GM12878 (cell line): ENCODE measurements around the gene RNF7. TPM values are rescaled to one million over a fixed set of nuclear protein-coding genes. Genes with fewer than 3 reads are reported as not detected.
"Not testable (repeated sequence)": the region's sequence is repeated elsewhere in the genome, so short reads cannot be mapped to it uniquely, and the experiment has no call there.

Experiments
- ATAC-seq: fragments of 200-7000 bp; cut with Tn5 transposase; 3 replicates; pipeline ENCODE4 v1.9.1; 2020; ENCODE audit warnings: mild to moderate bottlenecking, moderate library complexity
- BruUV-seq: library from RNA; stranded (reverse); fragments of 400-500 nt; replicated peaks from 2 replicates; lab custom pipeline; 2021; lab: Mats Ljungman, UMichigan
- CTCF ChIA-PET: fragments of 300-600 bp; sonication (Branson Sonifier 250); formaldehyde crosslinking; extraction: SDS; loops from one replicate; lab custom pipeline; 2021; ENCODE audit warnings: inconsistent platforms; lab: Yijun Ruan, JAX
- POLR2A ChIA-PET: fragments of 350-600 bp; formaldehyde crosslinking; extraction: SDS; loops from one replicate; lab custom pipeline; 2021; ENCODE audit warnings: inconsistent platforms; lab: Charles Lee
- RAD21 ChIA-PET: fragments of 300-600 bp; sonication (Branson Sonifier 250); formaldehyde crosslinking; loops from one replicate; lab custom pipeline; 2023; ENCODE audit warnings: antibody characterized with exemption; ENCODE audit not compliant: unreplicated experiment; lab: Charles Lee
- SMC1A ChIA-PET: fragments of 300-600 bp; sonication (Branson Sonifier 250); formaldehyde crosslinking; loops from one replicate; lab custom pipeline; 2023; ENCODE audit not compliant: unreplicated experiment, uncharacterized antibody; lab: Charles Lee
- DNase-seq: peaks from one replicate; pipeline ENCODE4 v3.0.0-alpha.2; 2011; ENCODE audit warnings: low read depth, low spot score
- FAIRE-seq: peaks from 3 replicates; lab custom pipeline; 2011; peaks lifted over from hg19 to GRCh38; lab: Jason Lieb, UNC
- H2AFZ ChIP-seq: 2 replicates; pipeline ENCODE4 v1.6.0; 2011; ENCODE audit warnings: low read depth, low read length, control low read depth; ENCODE audit not compliant: control insufficient read depth
- H3K27ac ChIP-seq: 2 replicates; pipeline ENCODE4 v1.5.1; 2011; ENCODE audit warnings: control low read depth; ENCODE audit not compliant: control insufficient read depth, insufficient read depth
- H3K27me3 ChIP-seq, 2 experiments: replicated peaks in 1 of 2; 2 replicates each; pipeline versions ENCODE4 v1.6.0 to v1.6.1; 2011; ENCODE audit warnings: low read length in 1 of 2; ENCODE audit not compliant: control insufficient read depth in 2 of 2, insufficient read depth in 2 of 2
- H3K36me3 ChIP-seq, 2 experiments: 2 replicates each; pipeline ENCODE4 v1.5.1; 2011; ENCODE audit warnings: low read length in 1 of 2; ENCODE audit not compliant: control insufficient read depth in 2 of 2, insufficient read depth in 2 of 2
- H3K4me1 ChIP-seq: 2 replicates; pipeline ENCODE4 v1.6.1; 2011; ENCODE audit warnings: mild to moderate bottlenecking, low read length, moderate library complexity, mixed read lengths; ENCODE audit not compliant: control insufficient read depth, insufficient read depth
- H3K4me2 ChIP-seq: 2 replicates; pipeline ENCODE4 v1.6.0; 2011; ENCODE audit warnings: control low read depth; ENCODE audit not compliant: control insufficient read depth, insufficient read depth
- H3K4me3 ChIP-seq: fragments of 200-600 bp; sonication (generic); 2 replicates; pipeline ENCODE4 v1.5.1; 2016
- H3K79me2 ChIP-seq: 2 replicates; pipeline ENCODE4 v1.6.0; 2011; ENCODE audit warnings: low read length; ENCODE audit not compliant: control insufficient read depth, insufficient read depth
- H3K9ac ChIP-seq: 2 replicates; pipeline ENCODE4 v1.8.0; 2011; ENCODE audit warnings: low read length, control low read depth, mixed read lengths; ENCODE audit not compliant: control insufficient read depth, insufficient read depth
- H3K9me3 ChIP-seq: replicated peaks from 3 replicates; pipeline ENCODE4 v1.5.1; 2011; ENCODE audit warnings: mild to moderate bottlenecking, low read length; ENCODE audit not compliant: control insufficient read depth, insufficient read depth
- H4K20me1 ChIP-seq: 2 replicates; pipeline ENCODE4 v1.6.0; 2011; ENCODE audit not compliant: control insufficient read depth, insufficient read depth
- WGBS: methylation state at CpG from one replicate; pipeline ENCODE4 v1.1.6; 2016; ENCODE audit warnings: low lambda C conversion rate; ENCODE audit not compliant: insufficient replicate concordance, insufficient coverage; ENCODE audit errors: missing lambda C conversion rate; 5-methylcytosine and 5-hydroxymethylcytosine counted together
- in situ Hi-C: fragments of 300-500 bp; cut with MboI; formaldehyde crosslinking; loops from 9 replicates; pipeline ENCODE4 v1.14.3; 2018; ENCODE audit warnings: mixed read lengths
- intact Hi-C: fragments of 100-400 bp; cut with micrococcal nuclease; formaldehyde crosslinking; loops from one replicate; pipeline ENCODE4 v1.14.2; 2022; ENCODE audit not compliant: unreplicated experiment
- polyA plus RNA-seq, 11 experiments: library from polyadenylated mRNA; depleted of rRNA in 4 of 11; unstranded in 6 of 11; stranded (reverse) in 5 of 11; fragments of >200 nt; fragmentation: Nextera tagmentation in 4 of 11; fragmentation: Illumina TruSeq in 1 of 11; extraction: Ambion mirVana in 4 of 11; extraction: Trizol in 1 of 11; gene quantifications; 1 replicate in 1 of 11; 2 replicates in 10 of 11; pipeline versions ENCODE4 v1.2.1 to v1.2.3, GENCODE V29; 2011 to 2016; ENCODE audit warnings: inconsistent platforms in 2 of 11, missing spikeins in 2 of 11, low read depth in 1 of 11
- total RNA-seq, 4 experiments: library from RNA; depleted of rRNA in 3 of 4; stranded (reverse); fragments of >200 nt in 3 of 4; fragmentation: Illumina TruSeq in 1 of 4; extraction: Trizol in 1 of 4; gene quantifications; 2 replicates each; pipeline versions ENCODE4 v1.2.1 to v1.2.3, GENCODE V29; 2013 to 2021
- TF ChIP-seq, protein P1 (sequence below): fragments of 450-650 bp; IDR thresholded peaks from 2 replicates; pipeline ENCODE4 v1.6.1; 2017; ENCODE audit warnings: mild to moderate bottlenecking

The RNF7 gene
- total and polyA plus RNA-seq, 10 of the 15 experiments (the other 5 are each of a cell fraction or from before 2014, with no cell fraction given) = 36.0 to 146 (median 76.4) TPM

- 24% methylated on average over 4 of the region's 4 CpGs for WGBS
- H3K9ac ChIP-seq = no peak overlapping the region
- no peaks in the 10 kb centered on the region for H3K9me3 ChIP-seq
- FAIRE-seq = no peak
- SMC1A ChIA-PET = no interaction called here
- H3K27me3 ChIP-seq = no peaks in the 10 kb centered on the region
- no peaks in the 10 kb centered on the region for H3K79me2 ChIP-seq
- peak; percentile 35; the same call in 2 of the 3 replicates for ATAC-seq
- H3K4me2 ChIP-seq = no peak overlapping the region
- no peaks in the 10 kb centered on the region for H3K36me3 ChIP-seq
- H3K4me3 ChIP-seq = no peak overlapping the region
- intact Hi-C loops (no loop called here), in situ Hi-C loops (no loop called here)
- POLR2A ChIA-PET = interaction anchor here (0.6 kb wide), 1 partner anchor 1388 kb away, joined by 3 read pairs; no protein-coding TSS in a partner anchor
- H4K20me1 ChIP-seq = no peaks in the 10 kb centered on the region
- BruUV-seq = no TSS peak
- H3K27ac ChIP-seq = no peak overlapping the region
- RAD21 ChIA-PET = interaction anchor here (0.5 kb wide), 1 partner anchor 130 kb away, joined by 3 read pairs; no protein-coding TSS in a partner anchor
- peak overlapping the region; percentile 63 for H2AFZ ChIP-seq
- no peak for DNase-seq
- CTCF ChIA-PET = interaction anchor here (1.3 kb wide), 1 partner anchor 12 kb away, joined by 4 read pairs; no protein-coding TSS in a partner anchor
- TF ChIP-seq, protein P1, sequence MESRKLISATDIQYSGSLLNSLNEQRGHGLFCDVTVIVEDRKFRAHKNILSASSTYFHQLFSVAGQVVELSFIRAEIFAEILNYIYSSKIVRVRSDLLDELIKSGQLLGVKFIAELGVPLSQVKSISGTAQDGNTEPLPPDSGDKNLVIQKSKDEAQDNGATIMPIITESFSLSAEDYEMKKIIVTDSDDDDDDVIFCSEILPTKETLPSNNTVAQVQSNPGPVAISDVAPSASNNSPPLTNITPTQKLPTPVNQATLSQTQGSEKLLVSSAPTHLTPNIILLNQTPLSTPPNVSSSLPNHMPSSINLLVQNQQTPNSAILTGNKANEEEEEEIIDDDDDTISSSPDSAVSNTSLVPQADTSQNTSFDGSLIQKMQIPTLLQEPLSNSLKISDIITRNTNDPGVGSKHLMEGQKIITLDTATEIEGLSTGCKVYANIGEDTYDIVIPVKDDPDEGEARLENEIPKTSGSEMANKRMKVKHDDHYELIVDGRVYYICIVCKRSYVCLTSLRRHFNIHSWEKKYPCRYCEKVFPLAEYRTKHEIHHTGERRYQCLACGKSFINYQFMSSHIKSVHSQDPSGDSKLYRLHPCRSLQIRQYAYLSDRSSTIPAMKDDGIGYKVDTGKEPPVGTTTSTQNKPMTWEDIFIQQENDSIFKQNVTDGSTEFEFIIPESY = no peak
- H3K4me1 ChIP-seq = no peaks in the 10 kb centered on the region
Measured at GRCh38 chr3:141788149-141788548, 50.1 kb downstream of the RNF7 start.

- POLR2A ChIA-PET = interaction anchor here (0.6 kb wide), 1 partner anchor 1388 kb away, joined by 3 read pairs; no protein-coding TSS in a partner anchor
- H3K36me3 ChIP-seq, RAD21 ChIA-PET, ATAC-seq, SMC1A ChIA-PET, H3K27me3 ChIP-seq, H3K27ac ChIP-seq, H3K4me1 ChIP-seq, H3K4me2 ChIP-seq, DNase-seq, H3K4me3 ChIP-seq, FAIRE-seq, H2AFZ ChIP-seq, H3K9me3 ChIP-seq, intact Hi-C loops, in situ Hi-C loops, BruUV-seq, H4K20me1 ChIP-seq, H3K9ac ChIP-seq, H3K79me2 ChIP-seq: not testable (repeated sequence)
- 69% methylated on average over 5 of the region's 5 CpGs for WGBS
- CTCF ChIA-PET = interaction anchor here (1.3 kb wide), 1 partner anchor 11 kb away, joined by 4 read pairs; no protein-coding TSS in a partner anchor
Measured at GRCh38 chr3:141788750-141789149, 50.7 kb downstream of the RNF7 start.
